DMS 273 (cell line): Measurements from ENCODE around the gene KMT5B.

ENCODE experiments used
- DNase-seq: peaks from one replicate; lab custom pipeline; 2025; ENCODE audit not compliant: unreplicated experiment; lab: John Stamatoyannopoulos, UW

KMT5B gene

GRCh38 chr11:68121067-68121899, 91.8 kb downstream of the KMT5B start, which contains the start of gene CHKA:
Gene CHKA (minus strand): TSS chr11:68121388. CDS start chr11:68121177, 211 bp downstream.
- DNase-seq, result peak; percentile 94

DNA sequence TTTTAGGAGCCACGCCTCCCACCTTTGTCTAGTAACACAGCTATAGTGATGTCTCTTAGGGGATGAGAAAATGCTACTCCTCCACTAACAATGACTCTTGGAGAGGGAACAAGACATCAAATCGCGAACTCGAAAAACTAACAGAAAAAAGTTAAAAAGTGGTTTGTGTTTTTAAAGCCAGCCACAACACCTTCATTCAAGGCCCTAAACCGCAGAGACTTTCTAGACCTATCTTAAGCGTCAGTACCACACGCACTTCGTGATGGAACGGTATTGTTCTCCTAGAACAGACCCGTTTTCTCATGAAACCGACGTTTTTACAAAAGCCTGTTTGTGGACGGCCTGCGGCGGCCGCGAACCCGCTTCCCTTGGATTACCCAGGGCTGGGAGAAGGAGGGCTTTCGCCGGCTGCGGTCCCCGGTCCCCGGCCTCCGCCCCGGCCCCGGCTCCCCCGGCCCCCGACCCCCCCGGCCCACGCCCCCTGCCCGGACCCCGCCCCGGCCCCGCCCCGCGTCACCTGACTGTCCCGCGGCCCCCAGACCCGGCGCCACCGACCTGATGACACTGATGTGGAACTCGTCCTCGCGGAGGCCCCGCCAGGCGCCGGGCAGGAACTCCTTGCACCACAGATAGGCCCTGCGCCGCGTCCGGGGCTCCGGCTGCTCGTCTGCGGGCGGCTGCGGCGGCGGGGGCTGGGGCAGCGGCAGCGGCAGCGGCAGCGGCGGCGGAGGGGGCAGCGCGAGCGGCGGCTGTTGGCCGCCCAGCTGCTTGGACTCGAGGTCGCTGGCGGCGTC, 92.6 kb downstream of the KMT5B start:
- peak; percentile 67 for DNase-seq

DNA sequence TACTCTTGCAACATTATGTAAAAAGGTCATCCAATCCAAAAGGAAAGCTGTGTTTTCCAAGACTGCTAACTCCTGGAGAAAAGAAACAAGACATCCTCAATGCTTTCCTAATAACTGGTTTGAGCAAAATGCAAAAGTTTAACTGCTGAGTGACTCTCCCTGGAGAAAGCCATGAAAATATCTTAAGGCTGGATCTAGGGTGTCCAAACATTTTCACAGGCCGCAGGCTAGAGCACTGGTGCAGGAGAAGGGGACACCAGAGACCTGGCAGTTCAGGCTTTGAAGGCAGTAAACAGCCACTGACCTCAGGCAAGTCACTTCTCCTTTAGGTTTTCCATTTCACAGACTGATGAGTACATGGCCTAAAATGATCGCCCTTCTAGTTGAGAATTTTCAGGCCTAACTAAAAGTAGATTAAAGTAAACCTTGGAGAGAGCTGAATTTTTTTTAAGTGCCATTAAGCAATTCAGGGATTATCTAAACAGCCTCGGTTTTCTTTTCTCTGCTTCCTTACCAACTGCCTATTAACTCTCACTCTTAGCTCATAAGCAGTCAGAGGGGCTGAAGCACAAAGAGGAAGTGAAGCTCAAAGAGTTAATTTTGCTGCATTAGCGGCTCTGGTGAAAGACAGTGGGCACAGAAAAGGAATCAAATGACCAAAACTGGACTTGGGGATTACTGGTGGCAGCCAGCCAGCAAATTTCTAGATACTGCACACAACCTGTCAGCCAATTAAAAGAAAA, 94.2 kb downstream of the KMT5B start:
- DNase-seq, result peak; percentile 23

- no peak for DNase-seq
Measured at GRCh38 chr11:68117853-68118470, 95.1 kb downstream of the KMT5B start.

- no peak for DNase-seq
Measured at GRCh38 chr11:68116974-68117373, 96.1 kb downstream of the KMT5B start.

DNA sequence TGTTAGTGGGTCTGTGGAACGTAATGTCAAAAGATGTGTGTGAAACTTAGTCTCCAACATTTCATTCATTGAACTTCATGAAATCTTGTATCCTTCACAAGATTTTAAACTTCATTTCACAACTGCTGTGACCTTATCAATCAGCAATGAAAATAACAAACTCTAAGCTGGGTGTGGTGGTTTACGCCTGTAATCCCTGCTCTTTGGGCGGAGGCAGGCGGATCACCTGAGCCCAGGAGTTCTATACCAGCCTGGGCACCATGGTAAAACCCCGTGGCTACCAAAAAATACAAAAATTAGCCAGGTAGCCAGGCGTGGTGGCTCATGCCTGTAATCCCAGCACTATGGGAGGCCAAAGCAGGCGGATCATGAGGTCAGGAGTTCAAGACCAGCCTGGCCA, 97.0 kb downstream of the KMT5B start:
- no peak for DNase-seq

- no peak for DNase-seq
Measured at GRCh38 chr11:68115285-68115684, 97.8 kb downstream of the KMT5B start.

GRCh38 chr11:68113986-68114385, 99.1 kb downstream of the KMT5B start:
- DNase-seq, result no peak

DNA sequence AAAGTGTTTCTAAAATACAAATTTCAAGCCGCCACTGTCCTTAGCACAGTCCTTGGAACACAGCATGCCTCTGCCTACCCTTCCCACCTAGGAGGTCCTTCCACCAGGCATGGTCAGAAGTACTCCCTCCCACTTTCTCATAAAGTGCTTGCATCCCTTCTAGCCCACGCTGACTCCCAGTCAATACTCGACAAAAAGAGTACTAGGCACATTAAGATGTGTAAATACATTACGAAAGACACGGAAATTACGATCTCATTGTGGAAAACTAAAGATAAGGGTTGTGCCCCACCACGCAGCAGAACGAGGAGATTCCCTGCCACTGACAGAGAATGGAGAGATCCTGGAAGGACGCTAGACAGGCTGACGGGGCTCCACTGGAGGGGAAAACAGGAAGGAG, 105.4 kb downstream of the KMT5B start:
- DNase-seq, result no peak

- peak; percentile 31 for DNase-seq
Measured at GRCh38 chr11:68106165-68106940, 106.7 kb downstream of the KMT5B start.
